ENCODE measurements around the gene ENOX2.

- no peak for TF ChIP-seq POLR2A (IDR thresholded peaks at IDR 0.05; ENCODE audit: low read depth, low read length)
- TF ChIP-seq TAF1 (IDR thresholded peaks at IDR 0.05; ENCODE audit: borderline replicate concordance, low read depth, low read length), result no peak
Measured at GRCh38 chrX:130834149-130834548, 68.9 kb downstream of the ENOX2 start.
